Right lobe of liver (tissue), 6 donors: Measurements from ENCODE around the gene FAM3B. TPM values are rescaled to one million over a fixed set of nuclear protein-coding genes. Genes with fewer than 3 reads are reported as not detected.

Source experiments
- ATAC-seq, 4 donors: fragments of 200-7000 bp; cut with Tn5 transposase; one replicate each; pipeline ENCODE4 v1.9.1; 2020; ENCODE audit warnings: mild to moderate bottlenecking in 4 of 4, moderate library complexity in 4 of 4
- DNase-seq, 3 donors: peaks; one replicate each; pipeline ENCODE4 v3.0.0-alpha.2; 2020
- H3K27ac ChIP-seq, 3 donors: fragments of 200-600 bp; one replicate each; pipeline ENCODE4 v1.8.0; 2022
- H3K27me3 ChIP-seq, 2 donors: fragments of 200-600 bp; one replicate each; pipeline ENCODE4 v1.8.0; 2022
- H3K36me3 ChIP-seq, 4 donors: fragments of 200-600 bp; sonication (generic) in 1 of 4; one replicate each; pipeline versions ENCODE4 v1.5.1 to v1.8.0; 2017 to 2022; ENCODE audit warnings: control low read depth in 1 of 4
- H3K4me1 ChIP-seq, 4 donors: fragments of 200-600 bp; sonication (generic) in 1 of 4; one replicate each; pipeline versions ENCODE4 v1.5.1 to v1.8.0; 2017 to 2022; ENCODE audit warnings: control low read depth in 1 of 4
- H3K4me3 ChIP-seq, 3 donors: fragments of 200-600 bp; one replicate each; pipeline ENCODE4 v1.8.0; 2022
- H3K9me3 ChIP-seq, 4 donors: fragments of 200-600 bp; sonication (generic) in 1 of 4; one replicate each; pipeline versions ENCODE4 v1.5.1 to v1.8.0; 2017 to 2022; ENCODE audit warnings: control low read depth in 1 of 4
- POLR2A ChIP-seq: fragments of 450-650 bp; IDR thresholded peaks from one replicate; pipeline ENCODE4 v1.6.1; 2017; ENCODE audit warnings: antibody characterized with exemption, mild to moderate bottlenecking
- WGBS: methylation state at CpG from one replicate; pipeline ENCODE4 v1.1.6; 2018; ENCODE audit warnings: low coverage, low lambda C conversion rate; ENCODE audit not compliant: insufficient coverage; ENCODE audit errors: missing lambda C conversion rate; 5-methylcytosine and 5-hydroxymethylcytosine counted together
- intact Hi-C, 2 donors: fragments of 100-400 bp; cut with DNase I; formaldehyde crosslinking; loops; one replicate each; pipeline versions ENCODE4 v1.11.2 to v1.14.1; 2022
- total RNA-seq, 6 experiments: library from RNA; depleted of rRNA in 2 of 6; stranded (reverse); fragments of >200 nt in 2 of 6; fragmentation: NEBNext Ultra II Directional in 3 of 6; extraction: Animal tissue kit (Norgen Biotek cat#: 25700) in 3 of 6; gene quantifications; one replicate each; pipeline versions ENCODE4 v1.1.0 to v1.2.4, GENCODE V29; 2016 to 2023
- TF ChIP-seq, protein P1 (sequence below), 4 donors: fragments of 200-600 bp in 3 of 4; fragments of 450-650 bp in 1 of 4; IDR thresholded peaks; one replicate each; pipeline versions ENCODE4 v1.5.1 to v1.8.0; 2016 to 2022; ENCODE audit warnings: antibody characterized with exemption in 4 of 4, mild to moderate bottlenecking in 2 of 4
- donor health status: DM: no; HTN: yes; CAD: no.
- donor health status: DM: no; HTN: no; CAD: no.
- donor health status: DM: no; HTN: no; CAD: no.
- donor health status: DM: no; HTN: yes; CAD: no.
- donor health status: DM: no; HTN: yes; CAD: no.

Gene FAM3B
- total RNA-seq, 6 experiments from 2014 or later = 0.49 to 0.95 (median 0.76) TPM; not detected in 2

DNA sequence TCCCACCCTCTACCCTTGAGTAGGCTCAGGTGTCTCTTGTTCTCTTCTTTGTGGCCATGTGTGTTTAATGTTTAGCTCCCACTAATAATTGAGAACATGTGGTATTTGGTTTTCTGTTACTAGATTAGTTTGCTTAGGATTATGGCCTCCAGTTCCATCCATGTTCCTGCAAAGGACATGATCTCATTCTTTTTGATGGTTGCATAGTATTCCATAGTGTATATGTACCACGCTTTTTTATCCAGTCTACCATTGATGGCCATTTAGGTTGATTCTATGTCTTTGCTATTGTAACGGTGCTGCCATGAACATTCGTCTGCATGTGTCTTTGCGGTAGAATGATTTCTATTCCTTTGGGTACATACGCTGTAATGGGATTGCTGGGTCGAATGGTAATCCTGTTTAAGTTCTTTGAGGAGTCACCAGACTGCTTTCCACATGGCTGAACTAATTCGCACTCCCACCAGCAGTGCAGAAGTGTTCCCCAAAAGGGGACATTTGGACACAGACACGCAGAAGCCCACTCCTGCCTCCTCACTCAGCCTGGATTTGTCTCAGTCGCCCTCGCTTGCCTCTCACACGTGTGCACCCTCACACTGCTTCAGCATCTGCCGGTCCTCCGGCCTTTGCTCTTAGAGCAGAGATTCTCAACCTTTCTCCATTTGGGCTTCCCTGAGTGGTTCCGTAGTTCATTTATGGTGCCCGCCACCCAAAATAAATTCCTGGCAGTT lies 48.9 kb downstream of the FAM3B start:
- intact Hi-C loops = no loop called here
- Histone ChIP-seq H3K9me3 (no peaks in the 10 kb centered on the region), H3K4me3 (no peak overlapping the region), H3K27ac (no peak overlapping the region), H3K36me3 (no peaks in the 10 kb centered on the region), H3K4me1 (no peaks in the 10 kb centered on the region), H3K27me3 (no peaks in the 10 kb centered on the region)
- ATAC-seq (no peak), DNase-seq (no peak)
- no peak for TF ChIP-seq POLR2A
- TF ChIP-seq, protein P1, sequence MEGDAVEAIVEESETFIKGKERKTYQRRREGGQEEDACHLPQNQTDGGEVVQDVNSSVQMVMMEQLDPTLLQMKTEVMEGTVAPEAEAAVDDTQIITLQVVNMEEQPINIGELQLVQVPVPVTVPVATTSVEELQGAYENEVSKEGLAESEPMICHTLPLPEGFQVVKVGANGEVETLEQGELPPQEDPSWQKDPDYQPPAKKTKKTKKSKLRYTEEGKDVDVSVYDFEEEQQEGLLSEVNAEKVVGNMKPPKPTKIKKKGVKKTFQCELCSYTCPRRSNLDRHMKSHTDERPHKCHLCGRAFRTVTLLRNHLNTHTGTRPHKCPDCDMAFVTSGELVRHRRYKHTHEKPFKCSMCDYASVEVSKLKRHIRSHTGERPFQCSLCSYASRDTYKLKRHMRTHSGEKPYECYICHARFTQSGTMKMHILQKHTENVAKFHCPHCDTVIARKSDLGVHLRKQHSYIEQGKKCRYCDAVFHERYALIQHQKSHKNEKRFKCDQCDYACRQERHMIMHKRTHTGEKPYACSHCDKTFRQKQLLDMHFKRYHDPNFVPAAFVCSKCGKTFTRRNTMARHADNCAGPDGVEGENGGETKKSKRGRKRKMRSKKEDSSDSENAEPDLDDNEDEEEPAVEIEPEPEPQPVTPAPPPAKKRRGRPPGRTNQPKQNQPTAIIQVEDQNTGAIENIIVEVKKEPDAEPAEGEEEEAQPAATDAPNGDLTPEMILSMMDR (IDR thresholded peaks at IDR 0.05) = no peak
- 92% methylated on average over 10 of the region's 15 CpGs for WGBS

DNA sequence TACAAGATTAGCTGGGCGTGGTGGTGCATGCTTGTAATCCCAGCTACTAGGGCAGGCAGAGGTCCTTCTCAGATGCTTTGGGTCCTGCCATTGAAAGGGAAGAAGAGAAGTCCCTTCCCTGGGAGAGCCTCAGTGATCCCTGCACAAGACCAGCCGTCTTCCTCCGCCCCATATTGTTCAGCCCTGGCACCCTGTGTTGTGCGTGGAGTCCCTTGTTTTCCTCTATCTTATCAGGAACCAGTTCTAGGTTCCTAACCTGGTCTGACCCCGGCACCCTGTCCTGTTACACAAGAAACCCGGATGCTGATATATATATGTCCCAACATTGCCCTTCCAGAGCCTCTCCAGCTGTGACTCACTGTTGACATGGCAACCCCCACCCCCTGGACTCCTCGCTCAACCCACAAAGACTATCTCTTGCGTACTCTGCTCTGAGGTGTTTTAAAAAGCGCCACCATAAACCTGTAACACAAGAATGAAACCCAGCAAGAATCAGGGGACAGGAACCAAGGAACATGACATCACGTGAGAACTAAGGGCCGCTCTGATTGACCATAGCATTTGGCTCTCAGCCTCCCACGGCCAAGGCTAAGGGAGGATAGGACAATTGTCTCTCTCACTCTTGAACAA lies 50.0 kb downstream of the FAM3B start:
- Histone ChIP-seq H3K4me3 (no peak overlapping the region), H3K9me3 (no peaks in the 10 kb centered on the region), H3K27ac (no peak overlapping the region), H3K27me3 (no peaks in the 10 kb centered on the region), H3K36me3 (no peaks in the 10 kb centered on the region), H3K4me1 (no peaks in the 10 kb centered on the region)
- ATAC-seq (peak; percentile 29 to 80 (median 52)), DNase-seq (peak in 2 of 3 donors; percentile 60 to 65)
- intact Hi-C loops = no loop called here
- TF ChIP-seq, protein P1 (IDR thresholded peaks at IDR 0.05) = no peak
- no peak for TF ChIP-seq POLR2A
- 34% methylated on average over 10 of the region's 12 CpGs for WGBS

DNA sequence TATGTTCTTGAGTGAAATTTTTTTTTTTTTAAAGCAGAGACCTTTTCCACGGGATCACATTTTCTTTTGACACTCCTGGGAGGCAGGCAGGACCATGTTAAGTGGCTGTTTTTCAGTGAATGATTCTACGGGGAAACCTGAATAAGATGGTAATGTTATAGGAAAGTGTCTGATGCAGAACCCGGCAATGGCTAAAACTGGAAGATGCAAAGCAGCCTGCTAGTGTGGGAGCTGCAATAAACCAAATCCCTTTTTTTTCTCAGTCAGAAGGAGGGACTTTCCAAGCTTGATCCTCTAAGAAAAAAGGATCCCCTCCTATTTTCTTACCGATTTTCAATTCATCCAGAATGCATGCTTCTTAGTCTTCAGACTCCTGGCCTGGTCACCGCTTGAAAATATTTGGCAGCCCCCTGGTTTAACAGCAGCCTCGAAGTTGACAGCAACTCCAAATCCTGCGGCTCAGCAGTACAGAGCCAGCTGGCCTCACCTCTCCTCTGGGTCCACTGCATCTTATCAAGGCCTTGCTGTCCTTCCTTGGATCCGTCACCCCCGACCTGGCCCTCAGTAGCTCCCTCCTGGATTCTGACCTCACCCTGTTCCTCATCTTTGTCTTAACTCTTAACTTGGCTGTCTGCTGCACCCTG lies 50.8 kb downstream of the FAM3B start:
- 61% methylated on average over 9 of the region's 9 CpGs for WGBS
- intact Hi-C loops = no loop called here
- DNase-seq (no peak), ATAC-seq (no peak)
- no peaks in the 10 kb centered on the region for H3K27me3 ChIP-seq
- H3K4me1 ChIP-seq = no peaks in the 10 kb centered on the region
- no peaks in the 10 kb centered on the region for H3K9me3 ChIP-seq
- no peak overlapping the region for H3K27ac ChIP-seq
- H3K4me3 ChIP-seq = no peak overlapping the region
- TF ChIP-seq, protein P1 (IDR thresholded peaks at IDR 0.05) = no peak
- no peak for TF ChIP-seq POLR2A
- H3K36me3 ChIP-seq = no peaks in the 10 kb centered on the region

DNA sequence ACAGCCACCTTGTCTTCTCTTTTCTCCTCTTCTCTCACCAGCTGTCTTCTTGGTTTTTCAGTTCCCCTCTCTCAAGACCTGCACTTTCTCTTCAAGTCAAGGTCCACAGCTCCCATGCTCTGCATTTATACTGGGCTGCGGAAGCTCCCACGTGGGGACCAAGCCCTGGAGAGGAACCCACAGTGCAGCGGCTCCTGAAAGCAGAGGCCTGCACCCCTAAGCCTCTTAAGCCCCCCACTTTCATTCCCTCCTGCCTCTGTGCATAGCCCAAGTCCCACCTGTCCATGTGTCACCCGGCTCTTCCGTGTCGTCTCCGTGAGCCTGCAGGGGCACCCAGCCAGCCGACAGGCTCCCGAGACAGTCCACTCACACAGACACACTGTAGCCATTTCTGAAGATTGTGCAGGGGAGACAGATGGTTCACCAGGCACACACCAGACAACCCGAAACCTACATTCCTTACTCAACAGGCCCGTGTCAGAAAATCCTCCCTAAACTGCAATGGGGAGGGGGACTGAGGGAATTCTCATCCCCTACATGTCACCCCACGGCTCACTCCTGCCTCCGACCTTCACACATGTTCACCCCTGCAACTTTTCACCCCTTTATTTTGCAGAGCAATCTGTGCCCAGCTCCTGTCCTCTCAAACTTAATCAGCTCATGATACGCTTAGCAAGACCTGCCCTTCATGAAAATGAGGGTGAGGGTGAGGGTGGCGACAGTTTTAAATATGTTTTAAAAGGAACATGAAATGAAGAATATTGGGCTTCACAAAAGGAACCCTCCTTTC lies 51.5 kb downstream of the FAM3B start:
- WGBS = 72% methylated on average over 10 of the region's 15 CpGs

More for the DNA sequence above, 51.5 kb downstream of the FAM3B start:
- Histone ChIP-seq H3K36me3 (no peaks in the 10 kb centered on the region), H3K4me3 (no peak overlapping the region), H3K9me3 (no peaks in the 10 kb centered on the region), H3K27ac (no peak overlapping the region), H3K4me1 (no peaks in the 10 kb centered on the region), H3K27me3 (no peaks in the 10 kb centered on the region)
- intact Hi-C loops = no loop called here
- ATAC-seq (no peak), DNase-seq (no peak)
- TF ChIP-seq, protein P1 (IDR thresholded peaks at IDR 0.05) = no peak
- no peak for TF ChIP-seq POLR2A
